Activated CD4-positive, CD25-positive, alpha-beta regulatory T cell (primary cell): Measurements from ENCODE around the gene C10orf105.

Experiments used
- DNase-seq, 4 experiments: peaks; one replicate each; lab custom pipeline; 2025; lab: John Stamatoyannopoulos, UW

The C10orf105 gene, protein sequence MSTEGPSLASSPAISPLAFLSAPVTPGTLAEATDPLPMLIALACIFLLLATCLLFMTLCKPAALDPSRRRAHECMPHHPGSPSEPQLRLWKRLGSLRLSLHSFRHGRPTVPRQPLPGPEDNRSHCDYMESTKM

DNA sequence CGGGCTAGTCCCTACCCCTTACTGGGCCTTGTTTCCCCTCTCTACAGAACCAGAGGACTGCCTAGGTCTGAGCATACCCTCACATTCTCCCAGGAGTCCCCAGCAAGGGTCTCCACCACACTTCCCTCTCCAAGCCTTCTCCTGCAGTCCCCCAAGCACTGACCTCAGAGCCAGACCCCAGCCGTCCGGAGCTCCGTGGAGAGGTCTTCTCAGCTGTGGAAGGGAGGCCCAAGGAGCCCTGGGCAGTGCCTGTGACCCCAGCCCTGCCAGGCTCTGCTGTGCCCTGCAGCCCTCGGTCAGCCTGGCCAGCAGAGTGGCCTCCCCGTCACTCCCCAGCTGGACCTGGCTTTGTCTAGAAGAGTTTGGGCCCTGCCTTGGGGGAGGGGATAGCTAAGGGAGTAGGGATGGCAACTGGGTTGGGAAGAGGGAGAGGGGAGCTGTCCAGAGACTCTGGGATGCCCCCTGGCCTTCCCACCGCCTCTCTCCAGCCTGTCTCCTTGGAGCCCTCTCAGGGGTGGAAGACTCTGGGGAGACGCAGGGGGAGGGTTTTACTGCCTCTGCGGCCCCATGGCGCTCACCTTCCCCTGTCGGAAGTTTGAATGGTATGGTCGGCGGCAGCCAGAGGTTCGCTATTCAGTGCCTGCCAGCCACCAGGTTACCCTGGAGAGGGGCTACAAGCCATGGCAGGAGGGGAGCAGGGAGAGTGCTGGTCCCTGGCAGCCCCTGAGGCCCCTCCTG lies at the start of gene C10orf105:
C10orf105 (minus strand) TSS at position 315 of the 738 bp plus-strand sequence. CDS start 3,441 bp downstream, outside the sequence.
- DNase-seq = no peak

DNA sequence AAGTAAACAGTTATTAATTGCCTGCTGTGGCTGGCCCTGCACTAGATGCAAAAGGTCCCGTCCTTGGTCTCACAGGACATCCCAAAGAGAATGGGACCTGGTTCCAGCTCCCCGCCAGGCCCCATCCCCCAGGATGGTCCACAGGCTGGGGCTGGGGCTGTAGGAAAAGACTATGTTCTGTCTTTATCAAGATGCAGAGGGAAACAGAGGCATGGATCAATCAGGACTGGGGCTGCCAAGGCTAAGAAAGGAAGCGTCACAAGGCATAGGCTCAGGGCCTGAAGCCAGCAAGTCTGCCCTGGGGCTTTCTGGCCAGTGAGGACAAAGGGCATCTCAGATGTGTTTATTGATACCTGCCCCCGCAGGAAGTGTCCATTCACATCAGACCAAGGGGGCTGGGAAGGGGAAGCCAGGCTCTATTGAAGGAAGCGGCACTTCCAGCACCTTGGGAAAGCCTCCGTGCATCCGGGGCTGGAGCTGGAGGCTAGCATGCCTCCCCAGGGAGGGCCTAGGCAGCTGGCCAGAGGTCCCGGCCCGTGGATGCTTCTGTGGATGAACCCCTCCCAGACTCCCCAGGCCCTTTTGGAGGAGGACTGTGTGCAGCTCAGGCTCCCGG lies 48.0 kb upstream of the C10orf105 start:
- DNase-seq = no peak

DNA sequence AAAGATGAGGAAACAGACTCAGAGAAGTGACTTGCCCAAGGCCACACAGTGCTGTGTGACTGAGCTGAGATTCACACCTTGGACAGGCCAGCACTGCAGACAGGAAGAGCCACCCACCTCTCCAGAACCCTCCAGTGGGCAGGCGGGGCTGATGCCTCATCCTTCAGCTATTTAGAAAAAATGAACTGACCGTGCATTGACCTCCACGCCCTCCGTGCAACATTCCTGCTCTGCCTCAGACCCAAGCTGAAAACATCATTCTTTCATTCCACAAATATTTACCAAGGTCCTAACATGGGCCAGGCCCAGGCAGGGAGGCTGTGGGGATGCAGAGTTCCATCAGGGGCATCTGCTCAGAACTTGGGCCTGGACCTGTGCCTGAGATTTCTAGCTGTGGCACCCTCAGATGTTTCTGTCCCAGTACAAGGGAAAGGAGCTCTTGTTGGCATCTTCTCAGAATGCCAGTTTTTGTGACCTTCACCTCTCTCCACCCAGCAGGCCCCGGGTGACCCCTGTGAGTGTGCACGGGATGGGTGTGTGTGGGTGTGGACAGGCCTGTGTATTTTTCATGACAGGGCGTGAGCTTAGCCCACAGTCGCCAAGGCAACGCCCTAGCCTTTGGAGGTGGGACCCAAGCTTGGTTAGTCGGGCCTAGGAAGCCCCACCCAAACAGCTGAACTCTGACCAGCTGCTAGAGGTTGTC lies 47.3 kb upstream of the C10orf105 start:
- no peak for DNase-seq

DNA sequence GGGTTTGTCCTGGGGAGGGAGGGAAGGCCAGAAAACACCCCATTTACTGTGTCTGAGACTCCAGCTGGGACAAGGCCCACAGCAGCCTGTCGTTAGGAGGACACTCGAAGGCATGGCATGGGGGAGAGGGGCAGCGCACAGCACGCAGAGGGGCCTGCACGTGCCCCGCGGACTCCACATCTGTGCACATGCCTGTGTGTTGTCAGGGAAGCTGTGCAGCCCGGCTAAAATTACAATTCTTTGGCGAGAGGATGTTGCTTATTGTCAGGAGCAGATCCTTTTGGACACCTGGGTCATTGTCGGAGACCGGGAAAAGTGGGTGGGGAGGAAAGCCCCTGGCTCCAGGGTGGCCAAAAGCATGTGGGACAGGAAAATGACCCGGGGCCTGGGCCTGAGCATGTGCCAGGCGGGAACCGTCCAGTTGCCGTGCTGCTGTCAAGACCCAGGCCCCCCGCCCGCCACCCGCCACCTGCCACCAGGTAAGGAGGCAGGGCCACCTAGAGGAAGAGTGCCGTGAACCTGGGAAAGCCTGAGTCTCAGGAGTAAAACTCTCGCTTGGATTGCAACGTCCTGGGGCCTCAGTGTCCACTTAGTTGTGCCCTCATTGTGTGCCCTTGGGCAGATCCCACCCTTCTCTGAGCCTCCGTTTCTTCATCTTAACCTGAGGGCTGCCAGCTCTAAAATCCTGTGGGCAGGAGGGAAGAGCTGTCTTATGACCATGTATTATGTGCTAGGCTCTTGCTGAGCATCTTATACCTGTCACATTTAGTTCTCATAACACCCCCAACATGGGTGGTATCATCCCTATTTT lies 46.5 kb upstream of the C10orf105 start:
- DNase-seq = no peak

DNA sequence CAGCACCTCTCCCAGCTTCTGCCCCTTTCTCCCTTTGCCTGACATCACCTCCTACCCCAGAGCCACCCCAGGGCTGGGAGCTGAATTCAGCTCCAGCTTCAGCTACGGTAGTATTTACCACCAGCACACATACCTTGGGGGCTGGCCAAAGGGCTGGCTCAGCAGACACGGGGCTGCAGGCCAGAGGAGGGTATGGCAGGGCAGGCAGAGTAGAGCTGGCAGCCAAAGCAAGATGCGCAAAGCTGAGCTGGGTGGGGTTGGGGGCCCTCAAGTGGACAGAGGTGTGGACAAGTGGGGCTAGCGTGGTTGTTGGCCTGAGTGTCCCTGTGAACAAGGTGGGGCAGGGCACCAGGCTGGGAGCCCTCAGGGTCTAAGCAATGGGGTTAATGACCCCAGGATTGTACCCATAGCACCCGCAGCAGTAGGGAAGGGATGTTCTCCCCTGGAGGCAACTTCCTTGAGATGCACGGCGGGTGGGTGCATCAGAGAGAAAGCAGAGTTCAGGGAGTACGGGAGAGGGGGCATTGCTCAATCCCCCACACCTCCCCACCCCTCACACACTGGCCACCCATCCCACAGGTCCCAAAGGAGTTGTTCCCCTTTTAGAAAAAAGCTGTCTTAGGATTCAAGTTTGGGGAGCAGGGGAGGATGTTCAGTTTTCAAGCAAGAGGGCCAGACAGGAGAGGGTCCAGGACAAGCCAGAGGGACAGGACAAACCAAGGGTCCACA lies 45.8 kb upstream of the C10orf105 start:
- no peak for DNase-seq

DNA sequence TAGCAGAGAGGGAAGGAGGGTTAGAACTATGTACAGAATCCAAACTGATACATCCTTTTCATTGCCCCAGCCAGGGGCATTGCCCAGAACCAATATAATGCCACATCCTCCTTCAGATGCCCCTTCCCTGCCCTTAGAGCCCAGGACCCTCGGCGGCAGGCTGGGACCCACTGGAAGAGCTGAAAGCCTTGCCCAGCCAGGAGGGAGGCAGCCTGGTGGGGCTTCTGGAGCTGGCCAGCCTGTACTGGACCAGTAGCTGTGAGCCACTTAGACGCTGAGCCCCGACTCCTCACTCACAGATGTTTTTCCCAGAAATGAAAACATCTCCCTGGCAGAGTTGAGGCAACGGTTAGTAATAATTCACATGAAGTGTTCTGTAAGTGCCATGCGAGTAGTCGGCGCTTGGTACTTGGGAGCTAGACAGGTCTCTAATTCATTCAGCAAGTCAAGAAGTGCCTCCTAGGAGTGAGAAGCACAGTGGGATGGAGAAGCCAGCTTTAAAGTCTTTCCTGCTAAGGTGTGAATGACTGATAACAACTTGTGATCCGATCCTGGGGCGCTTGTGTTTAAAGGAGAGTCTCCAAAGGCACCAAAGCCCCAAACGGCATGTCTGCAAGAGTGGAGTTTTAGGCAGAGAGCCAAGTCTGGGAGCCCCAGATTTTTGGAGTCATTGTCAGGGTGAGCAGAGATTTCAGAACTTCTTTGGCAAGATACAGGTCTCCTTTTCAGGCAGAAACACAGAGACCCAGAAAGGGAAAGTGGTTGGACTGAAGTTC lies 44.0 kb upstream of the C10orf105 start:
- no peak for DNase-seq

DNA sequence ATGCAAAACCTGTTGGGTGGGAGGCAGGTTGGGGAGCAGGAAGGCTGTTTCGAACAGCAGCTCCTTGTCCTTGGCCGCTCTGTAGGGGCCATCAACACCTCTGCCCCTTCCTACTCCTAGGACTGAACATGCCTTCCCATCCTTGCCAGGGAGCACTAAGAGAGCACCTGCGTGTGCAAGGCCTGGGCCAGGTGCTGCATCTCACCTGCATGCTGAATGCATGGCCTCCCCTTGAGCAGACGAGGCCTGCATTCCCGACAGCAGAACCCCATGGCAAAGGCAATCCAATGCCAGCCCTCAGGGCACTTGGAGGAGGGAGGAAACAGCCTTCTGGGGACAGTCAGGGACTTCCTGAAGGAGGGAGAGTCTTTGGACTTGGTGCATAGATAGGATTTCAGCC lies 42.7 kb upstream of the C10orf105 start:
- no peak for DNase-seq

DNA sequence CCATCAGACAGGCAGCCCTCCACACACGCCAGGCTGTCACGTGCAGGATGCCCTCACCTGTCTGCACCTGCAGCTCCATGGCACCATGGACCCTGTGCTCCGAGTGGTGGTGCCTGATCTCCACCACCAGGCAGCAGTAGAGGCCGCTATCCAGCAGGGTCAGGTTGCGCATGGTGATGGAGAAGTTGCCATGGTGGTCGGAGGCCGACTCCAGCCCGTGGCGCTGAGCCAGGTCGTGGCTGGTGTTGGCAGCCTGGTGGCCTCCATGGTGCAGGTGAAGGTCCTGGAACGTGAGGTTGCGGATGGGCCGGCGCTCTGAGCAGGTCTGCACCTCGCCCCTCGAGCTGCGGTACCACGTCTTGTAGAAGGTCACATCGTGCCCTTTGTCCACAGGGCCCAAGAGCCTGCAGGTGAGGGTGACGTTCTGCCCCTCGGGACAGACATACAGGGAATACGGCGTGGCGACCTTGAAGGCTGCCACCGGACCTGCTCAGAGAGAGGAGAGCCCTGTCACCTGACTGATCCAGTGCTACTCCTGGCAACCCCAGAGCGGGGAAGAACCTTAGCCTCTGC lies 42.0 kb upstream of the C10orf105 start:
- no peak for DNase-seq

DNA sequence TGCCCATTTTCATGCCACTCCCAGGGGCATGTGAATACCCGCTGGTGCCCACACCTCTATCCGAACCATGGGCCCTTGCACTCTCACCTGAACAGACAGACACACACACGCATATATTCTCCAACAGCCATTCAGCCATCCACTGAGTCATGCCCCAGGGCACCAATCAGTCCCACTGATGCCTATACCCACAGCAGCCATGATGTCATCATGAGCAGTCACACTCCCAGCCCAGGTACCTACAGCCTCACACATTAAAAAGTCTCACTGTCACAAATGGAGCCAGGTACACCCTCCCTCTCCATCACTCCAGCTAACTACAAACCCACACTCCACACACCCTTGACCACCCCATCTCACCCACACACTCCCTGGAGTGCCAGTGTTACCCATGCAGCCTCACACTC lies 41.5 kb upstream of the C10orf105 start:
- DNase-seq = no peak

DNA sequence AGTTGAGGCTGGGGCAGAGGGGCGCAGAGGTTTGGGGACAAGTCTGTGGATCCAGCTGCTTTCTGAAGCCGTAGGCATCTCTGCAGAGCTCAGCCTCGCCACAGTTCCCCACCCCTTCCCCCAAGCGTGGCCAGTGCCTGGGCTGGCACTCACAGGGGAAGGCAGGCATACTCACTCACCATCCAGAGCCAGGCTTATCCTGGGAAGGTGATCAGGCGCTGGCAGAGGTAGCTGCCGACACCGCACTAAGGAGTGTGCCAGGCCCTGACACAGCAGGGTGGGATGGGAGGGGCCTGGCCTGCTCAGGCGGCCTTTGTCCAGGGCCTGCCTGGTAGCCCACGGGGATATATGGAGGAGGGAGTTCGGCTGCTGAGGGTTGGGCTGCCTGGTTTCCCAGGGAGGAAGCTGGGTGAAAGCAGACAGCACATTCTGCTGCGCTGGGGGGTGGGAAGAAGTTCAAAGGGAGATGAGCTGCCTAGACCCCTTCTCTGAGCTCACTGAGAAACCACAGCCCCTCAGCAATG lies 37.9 kb upstream of the C10orf105 start:
- DNase-seq = no peak

DNA sequence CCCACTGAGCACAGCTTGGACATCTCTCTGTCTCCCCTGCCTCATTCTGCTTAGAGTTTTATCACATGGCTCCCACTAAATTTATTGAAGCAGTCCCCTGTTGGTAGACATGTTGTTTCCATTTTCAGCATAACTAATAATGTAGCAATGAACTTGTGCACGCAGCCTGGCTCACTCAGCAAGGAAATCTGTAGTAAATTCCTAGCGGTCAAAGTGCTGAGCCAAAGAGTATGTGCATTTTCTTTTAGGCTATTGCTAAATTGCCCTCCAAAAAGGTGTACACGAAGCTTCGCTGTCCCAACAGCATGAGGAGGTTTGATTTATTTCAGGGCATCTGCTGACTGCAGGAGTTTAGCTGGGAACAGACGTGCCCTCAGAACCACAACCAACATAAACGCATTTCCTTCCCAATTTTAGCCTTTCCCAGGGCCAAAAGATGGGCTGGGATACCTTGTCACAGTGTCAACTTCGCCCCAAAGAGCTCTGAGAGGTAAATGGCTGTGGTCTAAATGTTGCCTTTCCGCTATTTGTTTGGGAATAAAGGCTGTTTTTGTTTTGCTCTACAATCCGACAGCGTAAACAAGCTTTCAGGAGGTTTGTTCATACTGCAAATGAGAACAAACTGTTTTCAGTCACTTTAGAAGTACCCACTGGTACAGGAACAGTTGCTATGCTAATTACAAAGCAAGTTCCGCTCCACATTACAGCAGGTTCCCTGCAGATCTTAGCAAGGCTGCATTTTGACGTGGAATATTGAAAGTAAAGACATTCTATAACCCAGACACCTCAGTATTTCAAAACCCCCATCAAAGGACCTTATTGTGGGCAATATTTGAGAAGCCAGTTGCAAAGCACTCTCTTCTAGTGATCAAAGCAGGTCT lies 37.0 kb upstream of the C10orf105 start:
- no peak for DNase-seq

DNA sequence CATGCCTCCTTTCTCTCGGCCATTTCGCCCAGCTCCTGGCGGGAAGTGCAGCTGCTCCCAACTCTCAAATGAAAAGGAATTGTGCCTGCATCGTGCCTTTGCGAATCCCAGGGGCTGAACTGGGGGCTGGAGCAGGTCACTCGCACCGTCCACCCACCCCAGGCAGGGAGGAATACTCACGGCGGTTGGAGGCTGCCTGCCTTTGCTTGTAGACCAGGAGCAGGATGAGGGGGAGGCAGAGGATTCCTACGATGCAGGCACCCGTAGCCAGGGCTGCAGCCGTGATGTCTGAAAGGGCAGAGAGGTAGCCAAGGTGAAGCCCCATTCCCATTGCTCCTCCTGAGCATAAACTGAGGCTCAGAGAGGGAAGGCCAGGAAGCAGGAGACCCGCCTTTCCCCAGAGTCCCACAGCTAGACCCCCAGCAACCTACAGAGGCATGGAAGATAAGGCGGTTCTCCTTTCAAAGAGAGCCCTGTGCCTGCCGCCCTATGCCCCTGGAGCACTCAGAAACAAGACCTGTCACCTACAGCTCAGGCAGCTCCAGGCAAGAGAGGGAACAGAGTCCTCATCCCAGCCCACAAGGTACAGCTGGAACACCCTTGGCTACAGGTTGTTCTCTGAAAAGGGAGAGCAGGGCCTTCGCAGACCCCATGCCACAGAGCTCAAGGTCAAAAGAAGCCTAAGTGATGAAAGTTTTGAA lies 35.8 kb upstream of the C10orf105 start:
- DNase-seq = no peak

DNA sequence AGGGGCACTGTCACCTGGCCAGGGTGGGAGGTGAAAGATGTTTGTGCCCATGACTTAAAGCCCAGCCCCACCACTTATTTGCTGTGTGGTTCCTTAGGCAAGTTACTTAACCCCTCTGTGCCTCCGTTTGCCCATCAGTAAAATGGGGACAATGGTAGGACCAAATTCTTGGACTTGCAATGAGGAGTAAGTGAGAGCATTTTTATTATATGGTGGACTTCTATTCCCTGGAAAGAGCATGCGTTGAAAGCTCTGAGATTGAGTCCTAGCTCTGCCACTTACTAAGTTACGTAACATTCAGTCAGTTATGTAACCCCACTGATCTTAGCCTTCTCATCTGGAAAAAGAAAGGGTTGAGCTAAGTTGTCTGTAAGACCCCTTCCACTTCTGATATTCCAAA lies 35.0 kb upstream of the C10orf105 start:
- no peak for DNase-seq

DNA sequence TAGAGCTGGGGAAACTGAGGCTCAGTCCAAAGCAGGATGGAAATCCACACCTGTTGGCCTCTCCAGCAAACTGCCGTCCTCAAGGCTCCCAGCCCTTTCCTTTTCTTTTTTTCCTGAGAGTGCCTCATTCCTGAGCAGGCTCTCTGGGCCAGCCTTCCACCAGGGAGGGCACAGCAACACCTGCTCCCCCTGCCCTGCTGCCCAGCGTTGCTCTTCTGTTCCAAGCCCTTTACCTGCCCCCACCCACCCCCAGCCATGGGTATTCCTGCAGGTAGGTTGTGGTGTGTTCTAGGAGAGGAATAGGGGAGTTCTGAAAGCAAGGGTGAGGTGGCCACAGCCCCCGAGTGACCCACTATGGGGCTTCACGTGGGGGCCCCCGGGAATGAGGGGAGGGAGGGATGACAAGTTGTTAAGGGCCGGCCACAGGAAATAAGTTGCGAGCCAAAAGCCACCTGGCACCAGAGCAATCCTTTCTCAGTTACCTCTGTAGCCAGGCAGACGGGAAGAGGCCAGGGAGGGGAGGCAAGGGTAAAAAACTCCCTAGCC lies 34.5 kb upstream of the C10orf105 start:
- no peak for DNase-seq

DNA sequence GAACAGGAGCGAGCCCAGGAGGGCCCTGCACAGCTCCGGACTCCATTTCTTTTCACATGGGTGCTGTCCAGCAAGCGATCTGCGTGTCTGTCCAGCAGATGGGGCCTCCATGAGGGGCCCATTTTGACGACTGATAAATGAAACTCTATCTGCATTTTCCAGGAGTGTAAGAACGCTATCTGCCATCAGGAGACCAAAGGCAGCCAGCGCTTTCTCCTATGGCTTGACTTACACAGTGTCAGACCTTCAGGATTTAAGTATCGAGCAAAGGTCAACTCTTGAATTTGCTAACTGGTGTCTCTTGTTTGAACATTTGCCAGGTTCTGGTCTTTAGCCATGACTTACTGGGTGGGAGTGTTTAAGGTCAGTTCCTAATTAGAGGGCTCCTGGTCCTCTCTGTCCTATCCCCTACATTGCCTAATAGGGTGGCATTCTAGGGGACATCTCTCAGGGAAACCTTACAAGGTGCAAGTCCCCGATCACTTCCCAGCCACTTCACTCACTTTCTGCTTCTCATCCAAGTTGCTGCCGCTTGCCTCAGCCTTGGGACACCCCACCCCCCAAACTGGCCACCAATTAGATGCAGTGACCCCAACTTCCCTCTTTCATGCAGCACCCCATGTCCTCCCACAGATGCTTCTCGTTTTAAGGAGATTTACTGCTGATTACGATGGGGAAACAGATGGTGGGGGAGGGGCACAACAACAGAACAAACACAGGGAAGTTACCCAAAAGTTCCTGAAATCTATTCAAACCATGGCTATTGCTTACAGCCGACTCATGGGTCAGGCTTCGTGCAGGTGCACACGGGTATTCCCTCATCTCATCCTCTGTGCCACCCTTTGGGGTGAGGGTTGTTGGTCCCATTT lies 33.7 kb upstream of the C10orf105 start:
- no peak for DNase-seq

DNA sequence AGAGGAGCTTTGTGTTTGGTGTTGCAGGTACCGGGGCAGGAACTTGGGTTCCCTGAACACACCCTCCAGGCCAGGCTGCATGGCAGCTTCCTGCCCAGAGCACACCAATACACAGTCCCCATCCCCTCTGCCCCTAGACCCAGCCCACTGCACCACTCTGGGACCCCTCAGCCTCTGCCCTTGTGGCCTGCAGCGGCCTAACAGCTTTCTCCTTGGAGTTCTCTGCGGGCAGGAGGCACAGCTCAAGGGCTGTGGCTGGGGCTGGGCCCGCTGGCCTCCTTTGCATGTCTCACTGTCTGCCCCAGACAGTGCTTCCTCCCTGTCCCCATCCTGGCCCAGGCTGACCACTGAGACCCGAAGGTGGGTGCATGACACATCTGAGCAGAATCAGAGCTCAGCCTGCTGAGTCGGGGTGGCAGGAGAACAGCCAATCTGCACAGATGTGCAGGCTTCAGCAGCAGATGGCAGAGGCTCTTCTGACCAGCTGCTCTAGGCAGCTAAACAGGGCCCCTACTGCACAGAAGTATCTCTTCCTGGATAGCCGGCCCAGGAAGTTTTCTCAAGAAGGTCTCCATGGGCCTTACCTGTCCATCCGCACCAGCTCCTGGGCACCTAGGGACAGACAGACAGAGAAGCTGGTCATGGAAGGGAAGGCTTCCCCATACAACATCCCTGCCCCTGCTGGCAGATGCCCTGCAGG lies 33.0 kb upstream of the C10orf105 start:
- no peak for DNase-seq
